ENCODE results near the gene DHFR2. TPM values are rescaled to one million over a fixed set of nuclear protein-coding genes. Genes with fewer than 3 reads are reported as not detected.

DHFR2 gene
- total and polyA plus RNA-seq, 9 of the 15 experiments (the other 6 are each of a cell fraction or from before 2014, with no cell fraction given), result 0.64 to 1.7 (median 1.4) TPM

- TF ChIP-seq CHD4 (IDR thresholded peaks at IDR 0.05; ENCODE audit: insufficient read depth, insufficient replicate concordance, low read depth, low read length, poor library complexity, severe bottlenecking), result no peak
- TF ChIP-seq ZFP1 (CRISPR knock-in tag; IDR thresholded peaks at IDR 0.05), result no peak
- no peak for TF ChIP-seq ZNF212 (CRISPR knock-in tag; IDR thresholded peaks at IDR 0.05)
- no peak for TF ChIP-seq MEF2D (tag; conservative IDR thresholded peaks at IDR 0.05; ENCODE audit: low read depth)
- TF ChIP-seq ETS1 (conservative IDR thresholded peaks at IDR 0.05; ENCODE audit: control insufficient read depth, low read depth, low read length), result no peak
- TF ChIP-seq UBTF (IDR thresholded peaks at IDR 0.05; ENCODE audit: borderline replicate concordance in 1 of 2, low read depth in 2 of 2, low read length in 2 of 2), result peak in 1 of 2 experiments; percentile 52; a peak in 1 of 4 replicates
- no peak for TF ChIP-seq CBX3 (IDR thresholded peaks at IDR 0.05; ENCODE audit: borderline replicate concordance in 1 of 2, low read length in 2 of 2)
- no peak for TF ChIP-seq ZNF764 (CRISPR knock-in tag; IDR thresholded peaks at IDR 0.05; ENCODE audit: low read depth)
- TF ChIP-seq GABPB1 (CRISPR knock-in tag; IDR thresholded peaks at IDR 0.05), result peak; percentile 70; the same call in 1 of the 2 replicates
- no peak for TF ChIP-seq BCOR (IDR thresholded peaks at IDR 0.05)
- no peak for TF ChIP-seq THAP12 (CRISPR knock-in tag; IDR thresholded peaks at IDR 0.05)
- no peak for TF ChIP-seq HMG20B (CRISPR knock-in tag; IDR thresholded peaks at IDR 0.05)
- no peak for TF ChIP-seq RFX7 (CRISPR knock-in tag; IDR thresholded peaks at IDR 0.05)
- TF ChIP-seq PRMT5 (CRISPR knock-in tag; IDR thresholded peaks at IDR 0.05), result no peak
- 0 out of 2 replicates have a peak, but pooled peaks have one; percentile 32 for TF ChIP-seq MAX (CRISPR knock-in tag; IDR thresholded peaks at IDR 0.05)
- no peak for TF ChIP-seq HIVEP1 (CRISPR knock-in tag; IDR thresholded peaks at IDR 0.05)
- TF ChIP-seq STAT5B (CRISPR knock-in tag; IDR thresholded peaks at IDR 0.05), result no peak
- TF ChIP-seq PTBP1 (IDR thresholded peaks at IDR 0.05; ENCODE audit: low read depth, low read length), result no peak
- no peak for TF ChIP-seq MCM2 (IDR thresholded peaks at IDR 0.05; ENCODE audit: low read depth)
- TF ChIP-seq SIN3B (IDR thresholded peaks at IDR 0.05; ENCODE audit: low read depth), result no peak
- no peak for TF ChIP-seq NCOR1 (IDR thresholded peaks at IDR 0.05)
These were observed at the start of gene DHFR2, which contains the start of gene NSUN3 (continued) for GRCh38 chr3:94062513-94063404.

Measured in K562 (cell line).